Measurements from ENCODE around the gene EIF4G3. TPM values are rescaled to one million over a fixed set of nuclear protein-coding genes. Genes with fewer than 3 reads are reported as not detected.

The EIF4G3 gene
- polyA plus RNA-seq, 4 donors: 10.8 to 32.1 (median 20.1) TPM

GRCh38 chr1:21118167-21118566, 58.5 kb downstream of the EIF4G3 start:
- DNase-seq (no peak), FAIRE-seq (no peak)
- no peaks in the 10 kb centered on the region for H3K36me3 ChIP-seq (ENCODE audit: control insufficient read depth in 3 of 3, insufficient read depth in 2 of 3, low read depth in 1 of 3, low read length in 3 of 3)
- H3K27ac ChIP-seq (ENCODE audit: low read depth in 1 of 3, low read length in 2 of 3): no peak overlapping the region
- 77 to 90% (median 83%) methylated on average over 6 of the region's 6 CpGs for WGBS, 3 donors
- no peaks in the 10 kb centered on the region for H3K27me3 ChIP-seq (ENCODE audit: control insufficient read depth in 3 of 3, insufficient read depth in 3 of 3, low read length in 3 of 3)
- H3K9me3 ChIP-seq (ENCODE audit: control insufficient read depth in 2 of 2, insufficient read depth in 1 of 2, low read depth in 1 of 2, low read length in 1 of 2): no peaks in the 10 kb centered on the region
- H3K4me1 ChIP-seq (ENCODE audit: control insufficient read depth in 3 of 3, insufficient read depth in 2 of 3, low read depth in 1 of 3, low read length in 2 of 3): peaks cover 0 to 29% (median 3%) of the 10 kb centered on the region in 3 donors
- H3K4me3 ChIP-seq (ENCODE audit: low read depth in 1 of 3, low read length in 3 of 3): no peak overlapping the region

- no peaks in the 10 kb centered on the region for H3K9me3 ChIP-seq (ENCODE audit: control insufficient read depth in 2 of 2, insufficient read depth in 1 of 2, low read depth in 1 of 2, low read length in 1 of 2)
- H3K27me3 ChIP-seq (ENCODE audit: control insufficient read depth in 3 of 3, insufficient read depth in 3 of 3, low read length in 3 of 3): no peaks in the 10 kb centered on the region
- FAIRE-seq: no peak
- no peak overlapping the region for H3K27ac ChIP-seq (ENCODE audit: low read depth in 1 of 3, low read length in 2 of 3)
- no peaks in the 10 kb centered on the region for H3K36me3 ChIP-seq (ENCODE audit: control insufficient read depth in 3 of 3, insufficient read depth in 2 of 3, low read depth in 1 of 3, low read length in 3 of 3)
- H3K4me1 ChIP-seq (ENCODE audit: control insufficient read depth in 3 of 3, insufficient read depth in 2 of 3, low read depth in 1 of 3, low read length in 2 of 3): peaks cover 0 to 29% (median 3%) of the 10 kb centered on the region in 3 donors
- H3K4me3 ChIP-seq (ENCODE audit: low read depth in 1 of 3, low read length in 3 of 3): no peak overlapping the region
- 69 to 75% (median 74%) methylated on average over 2 of the region's 2 CpGs for WGBS, 3 donors
- no peak for DNase-seq
These were observed 59.1 kb downstream of the EIF4G3 start for GRCh38 chr1:21117597-21118001.

- H3K9me3 ChIP-seq (ENCODE audit: control insufficient read depth in 2 of 2, insufficient read depth in 1 of 2, low read depth in 1 of 2, low read length in 1 of 2): no peaks in the 10 kb centered on the region
- DNase-seq: no peak
- no peak for FAIRE-seq
- no peaks in the 10 kb centered on the region for H3K36me3 ChIP-seq (ENCODE audit: control insufficient read depth in 3 of 3, insufficient read depth in 2 of 3, low read depth in 1 of 3, low read length in 3 of 3)
- H3K27me3 ChIP-seq (ENCODE audit: control insufficient read depth in 3 of 3, insufficient read depth in 3 of 3, low read length in 3 of 3): no peaks in the 10 kb centered on the region
- WGBS, 3 donors: 75 to 82% (median 82%) methylated on average over 1 of the region's 1 CpG
- H3K27ac ChIP-seq (ENCODE audit: low read depth in 1 of 3, low read length in 2 of 3): no peak overlapping the region
- H3K4me3 ChIP-seq (ENCODE audit: low read depth in 1 of 3, low read length in 3 of 3): no peak overlapping the region
- peaks cover 0 to 30% (median 3%) of the 10 kb centered on the region in 3 donors for H3K4me1 ChIP-seq (ENCODE audit: control insufficient read depth in 3 of 3, insufficient read depth in 2 of 3, low read depth in 1 of 3, low read length in 2 of 3)
These were observed 59.5 kb downstream of the EIF4G3 start for GRCh38 chr1:21117159-21117558.

GRCh38 chr1:21115098-21115760, 61.5 kb downstream of the EIF4G3 start:
- WGBS, 3 donors: 14 to 58% (median 32%) methylated on average over 2 of the region's 2 CpGs
- peak overlapping the region; percentile 49 to 84 (median 58) for H3K27ac ChIP-seq (ENCODE audit: low read depth in 1 of 3, low read length in 2 of 3)
- peak; percentile 93 to 98 for DNase-seq

GRCh38 chr1:21114431-21114830, 62.3 kb downstream of the EIF4G3 start:
- WGBS, 3 donors: 37 to 72% (median 60%) methylated on average over 4 of the region's 4 CpGs
- no peak for FAIRE-seq

More at GRCh38 chr1:21115098-21115760, 61.5 kb downstream of the EIF4G3 start:
- Histone ChIP-seq H3K27me3 (ENCODE audit: control insufficient read depth in 3 of 3, insufficient read depth in 3 of 3, low read length in 3 of 3) (no peaks in the 10 kb centered on the region), H3K4me3 (ENCODE audit: low read depth in 1 of 3, low read length in 3 of 3) (no peak overlapping the region), H3K9me3 (ENCODE audit: control insufficient read depth in 2 of 2, insufficient read depth in 1 of 2, low read depth in 1 of 2, low read length in 1 of 2) (no peaks in the 10 kb centered on the region), H3K36me3 (ENCODE audit: control insufficient read depth in 3 of 3, insufficient read depth in 2 of 3, low read depth in 1 of 3, low read length in 3 of 3) (no peaks in the 10 kb centered on the region), H3K4me1 (ENCODE audit: control insufficient read depth in 3 of 3, insufficient read depth in 2 of 3, low read depth in 1 of 3, low read length in 2 of 3) (peaks cover 0 to 44% (median 8%) of the 10 kb centered on the region in 3 donors)
- FAIRE-seq: peak; percentile 91

GRCh38 chr1:21110163-21110562, 66.5 kb downstream of the EIF4G3 start:
- H3K36me3 ChIP-seq (ENCODE audit: control insufficient read depth in 3 of 3, insufficient read depth in 2 of 3, low read depth in 1 of 3, low read length in 3 of 3): peaks cover 0 to 8% (median 0%) of the 10 kb centered on the region in 3 donors
- DNase-seq (no peak), FAIRE-seq (no peak)

More at GRCh38 chr1:21114431-21114830, 62.3 kb downstream of the EIF4G3 start:
- peaks cover 0 to 44% (median 8%) of the 10 kb centered on the region in 3 donors for H3K4me1 ChIP-seq (ENCODE audit: control insufficient read depth in 3 of 3, insufficient read depth in 2 of 3, low read depth in 1 of 3, low read length in 2 of 3)
- H3K4me3 ChIP-seq (ENCODE audit: low read depth in 1 of 3, low read length in 3 of 3): no peak overlapping the region
- H3K9me3 ChIP-seq (ENCODE audit: control insufficient read depth in 2 of 2, insufficient read depth in 1 of 2, low read depth in 1 of 2, low read length in 1 of 2): no peaks in the 10 kb centered on the region
- no peaks in the 10 kb centered on the region for H3K27me3 ChIP-seq (ENCODE audit: control insufficient read depth in 3 of 3, insufficient read depth in 3 of 3, low read length in 3 of 3)
- H3K27ac ChIP-seq (ENCODE audit: low read depth in 1 of 3, low read length in 2 of 3): peak overlapping the region in 1 of 3 donors; percentile 84
- H3K36me3 ChIP-seq (ENCODE audit: control insufficient read depth in 3 of 3, insufficient read depth in 2 of 3, low read depth in 1 of 3, low read length in 3 of 3): no peaks in the 10 kb centered on the region
- DNase-seq: no peak

GRCh38 chr1:21106709-21107108, 70.0 kb downstream of the EIF4G3 start:
- Histone ChIP-seq H3K27me3 (ENCODE audit: control insufficient read depth in 3 of 3, insufficient read depth in 3 of 3, low read length in 3 of 3) (no peaks in the 10 kb centered on the region), H3K4me1 (ENCODE audit: control insufficient read depth in 3 of 3, insufficient read depth in 2 of 3, low read depth in 1 of 3, low read length in 2 of 3) (peaks cover 0 to 10% (median 5%) of the 10 kb centered on the region in 3 donors), H3K4me3 (ENCODE audit: low read depth in 1 of 3, low read length in 3 of 3) (no peak overlapping the region), H3K9me3 (ENCODE audit: control insufficient read depth in 2 of 2, insufficient read depth in 1 of 2, low read depth in 1 of 2, low read length in 1 of 2) (no peaks in the 10 kb centered on the region), H3K27ac (ENCODE audit: low read depth in 1 of 3, low read length in 2 of 3) (no peak overlapping the region), H3K36me3 (ENCODE audit: control insufficient read depth in 3 of 3, insufficient read depth in 2 of 3, low read depth in 1 of 3, low read length in 3 of 3) (peaks cover 0 to 8% (median 2%) of the 10 kb centered on the region in 3 donors)
- no peak for DNase-seq
- no peak for FAIRE-seq
- 79 to 88% (median 79%) methylated on average over 2 of the region's 2 CpGs for WGBS, 3 donors

More at GRCh38 chr1:21110163-21110562, 66.5 kb downstream of the EIF4G3 start:
- Histone ChIP-seq H3K4me3 (ENCODE audit: low read depth in 1 of 3, low read length in 3 of 3) (no peak overlapping the region), H3K4me1 (ENCODE audit: control insufficient read depth in 3 of 3, insufficient read depth in 2 of 3, low read depth in 1 of 3, low read length in 2 of 3) (peaks cover 0 to 28% (median 8%) of the 10 kb centered on the region in 3 donors), H3K9me3 (ENCODE audit: control insufficient read depth in 2 of 2, insufficient read depth in 1 of 2, low read depth in 1 of 2, low read length in 1 of 2) (no peaks in the 10 kb centered on the region), H3K27me3 (ENCODE audit: control insufficient read depth in 3 of 3, insufficient read depth in 3 of 3, low read length in 3 of 3) (no peaks in the 10 kb centered on the region), H3K27ac (ENCODE audit: low read depth in 1 of 3, low read length in 2 of 3) (no peak overlapping the region)
- 94 to 98% (median 95%) methylated on average over 11 of the region's 11 CpGs for WGBS, 3 donors

- H3K27ac ChIP-seq (ENCODE audit: low read depth in 1 of 3, low read length in 2 of 3): no peak overlapping the region
- no peak overlapping the region for H3K4me3 ChIP-seq (ENCODE audit: low read depth in 1 of 3, low read length in 3 of 3)
- 94 to 96% (median 94%) methylated on average over 2 of the region's 2 CpGs for WGBS, 3 donors
- DNase-seq (no peak), FAIRE-seq (no peak)
- no peaks in the 10 kb centered on the region for H3K9me3 ChIP-seq (ENCODE audit: control insufficient read depth in 2 of 2, insufficient read depth in 1 of 2, low read depth in 1 of 2, low read length in 1 of 2)
- H3K36me3 ChIP-seq (ENCODE audit: control insufficient read depth in 3 of 3, insufficient read depth in 2 of 3, low read depth in 1 of 3, low read length in 3 of 3): peaks cover 0 to 8% (median 2%) of the 10 kb centered on the region in 3 donors
- no peaks in the 10 kb centered on the region for H3K27me3 ChIP-seq (ENCODE audit: control insufficient read depth in 3 of 3, insufficient read depth in 3 of 3, low read length in 3 of 3)
- peaks cover 0 to 5% (median 3%) of the 10 kb centered on the region in 3 donors for H3K4me1 ChIP-seq (ENCODE audit: control insufficient read depth in 3 of 3, insufficient read depth in 2 of 3, low read depth in 1 of 3, low read length in 2 of 3)
These were observed 70.5 kb downstream of the EIF4G3 start for GRCh38 chr1:21106238-21106637.

All from small intestine (tissue), 7 donors.